Measurements from ENCODE around the gene EPB41L2. TPM values are rescaled to one million over a fixed set of nuclear protein-coding genes. Genes with fewer than 3 reads are reported as not detected.

EPB41L2 gene
- total RNA-seq, 2 donors from 2014 or later: 43.5 to 47.2 TPM

GRCh38 chr6:130978660-130979396, 84.2 kb downstream of the EPB41L2 start:
- no peaks in the 10 kb centered on the region for H3K27me3 ChIP-seq
- no peak for DNase-seq
- ATAC-seq: no peak
- H3K27ac ChIP-seq: no peak overlapping the region
- whole genome bisulfite sequencing, 2 donors: 66 to 70% methylated on average over 5 of the region's 5 CpGs
- H3K9me3 ChIP-seq: no peaks in the 10 kb centered on the region
- intact Hi-C loops (cut with DNase I): no loop called here
- no peak for TF ChIP-seq POLR2A (IDR thresholded peaks at IDR 0.05)
- no peaks in the 10 kb centered on the region for H3K36me3 ChIP-seq (replicated peaks in 1 of 2; ENCODE audit: insufficient read depth in 1 of 2, low read depth in 2 of 2)
- H3K4me1 ChIP-seq: peaks cover 6% of the 10 kb centered on the region
- H3K4me3 ChIP-seq: no peak overlapping the region

GRCh38 chr6:130978180-130978579, 84.9 kb downstream of the EPB41L2 start:
- intact Hi-C loops (cut with DNase I): no loop called here
- WGBS, 2 donors: 95 to 97% methylated on average over 1 of the region's 1 CpG
- H3K27me3 ChIP-seq: no peaks in the 10 kb centered on the region
- TF ChIP-seq CTCF (IDR thresholded peaks at IDR 0.05): no peak
- TF ChIP-seq POLR2A (IDR thresholded peaks at IDR 0.05): no peak
- H3K36me3 ChIP-seq (replicated peaks in 1 of 2; ENCODE audit: insufficient read depth in 1 of 2, low read depth in 2 of 2): no peaks in the 10 kb centered on the region
- DNase-seq: no peak
- H3K27ac ChIP-seq: no peak overlapping the region
- ATAC-seq: no peak
- H3K9me3 ChIP-seq: no peaks in the 10 kb centered on the region
- no peak overlapping the region for H3K4me3 ChIP-seq
- H3K4me1 ChIP-seq: peaks cover 6% of the 10 kb centered on the region

- H3K9me3 ChIP-seq: no peaks in the 10 kb centered on the region
- no peak overlapping the region for H3K4me3 ChIP-seq
- intact Hi-C loops (cut with DNase I): no loop called here
- no peaks in the 10 kb centered on the region for H3K4me1 ChIP-seq
- ATAC-seq (no peak), DNase-seq (no peak)
- no peak for TF ChIP-seq CTCF (IDR thresholded peaks at IDR 0.05)
- H3K27ac ChIP-seq: no peak overlapping the region
- no peaks in the 10 kb centered on the region for H3K27me3 ChIP-seq
- no peaks in the 10 kb centered on the region for H3K36me3 ChIP-seq (replicated peaks in 1 of 2; ENCODE audit: insufficient read depth in 1 of 2, low read depth in 2 of 2)
These were observed 87.7 kb downstream of the EPB41L2 start for GRCh38 chr6:130975325-130975724.

DNA sequence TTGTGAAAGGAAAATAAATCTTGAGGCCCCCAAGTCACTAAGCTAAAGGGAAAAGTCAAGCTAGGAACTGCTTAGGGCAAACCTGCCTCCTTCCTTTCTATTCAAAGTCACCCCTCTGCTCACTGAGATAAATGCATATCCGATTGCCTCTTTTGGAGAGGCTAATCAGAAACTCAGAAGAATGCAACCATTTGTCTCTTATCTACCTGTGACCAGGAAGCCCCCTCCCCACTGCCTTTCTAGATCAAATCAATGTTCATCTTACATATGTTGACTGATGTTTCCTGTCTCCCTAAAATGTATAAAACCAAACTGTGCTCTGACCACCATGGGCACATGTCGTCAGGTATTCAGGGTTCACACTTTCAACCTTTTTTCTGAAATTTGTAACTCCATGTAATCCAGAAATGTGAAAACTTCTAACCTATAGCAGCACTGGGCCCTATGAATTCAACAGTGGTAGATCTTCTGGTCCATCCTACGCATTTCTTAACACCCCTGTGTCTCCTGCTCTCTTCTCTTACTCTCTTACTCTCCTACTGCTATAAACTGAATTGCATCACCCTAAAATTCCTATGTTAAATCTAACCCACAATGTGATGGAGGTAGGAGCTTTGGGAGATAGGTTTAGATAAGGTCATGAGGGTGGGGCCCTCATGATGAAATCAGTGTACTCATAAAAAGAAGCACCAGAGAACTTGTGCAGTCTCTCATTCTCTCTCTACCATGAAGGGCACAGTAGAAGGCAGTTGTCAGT, 89.3 kb downstream of the EPB41L2 start:
- intact Hi-C loops (cut with DNase I): no loop called here
- Histone ChIP-seq H3K4me3 (no peak overlapping the region), H3K36me3 (replicated peaks in 1 of 2; ENCODE audit: insufficient read depth in 1 of 2, low read depth in 2 of 2) (no peaks in the 10 kb centered on the region), H3K27me3 (no peaks in the 10 kb centered on the region), H3K9me3 (no peaks in the 10 kb centered on the region), H3K27ac (no peak overlapping the region), H3K4me1 (peaks cover 4% of the 10 kb centered on the region)
- no peak for TF ChIP-seq CTCF (IDR thresholded peaks at IDR 0.05)
- ATAC-seq (no peak), DNase-seq (no peak)
- WGBS, 2 donors: 87 to 94% methylated on average over 3 of the region's 3 CpGs

DNA sequence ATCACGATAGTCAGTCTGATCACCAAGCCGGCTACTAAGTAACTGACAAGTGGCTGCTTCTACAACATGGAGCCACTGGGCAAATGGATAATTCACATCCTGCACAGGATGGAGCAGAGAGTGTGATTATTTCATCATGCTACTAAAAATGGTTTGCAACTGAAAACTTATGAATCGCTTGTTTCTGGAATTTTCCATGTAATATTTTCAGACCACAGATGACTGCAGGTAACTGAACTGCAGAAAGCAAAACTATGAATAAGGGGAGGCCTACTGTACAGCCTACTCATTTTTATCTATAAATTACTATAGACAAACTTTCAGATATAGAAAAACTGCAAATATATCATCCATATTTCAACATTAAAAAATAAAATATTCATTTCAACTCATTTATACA, 91.5 kb downstream of the EPB41L2 start:
- DNase-seq (no peak), ATAC-seq (no peak)
- TF ChIP-seq CTCF (IDR thresholded peaks at IDR 0.05): no peak
- WGBS, 2 donors: 94 to 97% methylated on average over 3 of the region's 3 CpGs
- Histone ChIP-seq H3K27ac (no peak overlapping the region), H3K4me1 (peaks cover 4% of the 10 kb centered on the region), H3K27me3 (no peaks in the 10 kb centered on the region), H3K36me3 (replicated peaks in 1 of 2; ENCODE audit: insufficient read depth in 1 of 2, low read depth in 2 of 2) (no peaks in the 10 kb centered on the region), H3K4me3 (no peak overlapping the region), H3K9me3 (no peaks in the 10 kb centered on the region)
- intact Hi-C loops (cut with DNase I): no loop called here

All from body of pancreas (tissue), 4 donors.